ENCODE measurements around the gene CAMSAP2. TPM values are rescaled to one million over a fixed set of nuclear protein-coding genes. Genes with fewer than 3 reads are reported as not detected.

CAMSAP2 gene
- total RNA-seq, 1 experiment from 2014 or later = 25.0 TPM

GRCh38 chr1:200831091-200831490 is 92.4 kb downstream of the CAMSAP2 start:
- CTCF ChIA-PET = interaction anchor here (1.3 kb wide), 1 partner anchor 29 kb away, joined by 3 read pairs; no protein-coding TSS in a partner anchor
- intact Hi-C loops (cut with micrococcal nuclease) = no loop called here

More at GRCh38 chr1:200831091-200831490, 92.4 kb downstream of the CAMSAP2 start:
- Histone ChIP-seq H3K4me2 (ENCODE audit: low read length) (no peak overlapping the region), H3K27ac (ENCODE audit: low read depth, low read length) (no peak overlapping the region), H3K9me3 (ENCODE audit: control insufficient read depth in 1 of 2, insufficient read depth in 1 of 2, low read depth in 1 of 2, low read length in 2 of 2) (no peaks in the 10 kb centered on the region), H3K4me3 (replicated peaks in 1 of 2; ENCODE audit: low read depth in 1 of 2, low read length in 2 of 2) (no peak overlapping the region), H3K4me1 (ENCODE audit: control insufficient read depth in 1 of 2, insufficient read depth in 2 of 2, low read length in 2 of 2) (no peaks in the 10 kb centered on the region), H3K9ac (ENCODE audit: low read length) (no peak overlapping the region), H3K36me3 (ENCODE audit: control insufficient read depth in 1 of 2, insufficient read depth in 2 of 2, low read length in 2 of 2) (peaks cover 0 to under 1% of the 10 kb centered on the region in 2 experiments; a peak in 1 of 4 replicates), H3K79me2 (ENCODE audit: insufficient read depth, low read length) (peaks cover 4% of the 10 kb centered on the region; the same call in 1 of the 2 replicates), H4K20me1 (ENCODE audit: insufficient read depth) (no peaks in the 10 kb centered on the region; the same call in 1 of the 2 replicates), H3K9me2 (ENCODE audit: insufficient read depth) (no peaks in the 10 kb centered on the region), H2AFZ (ENCODE audit: low read depth, low read length, poor library complexity, severe bottlenecking) (no peak overlapping the region), H3K27me3 (ENCODE audit: insufficient read depth, low read length) (no peaks in the 10 kb centered on the region)
- ATAC-seq (no peak), DNase-seq (ENCODE audit: low read depth, low spot score) (no peak)
- no TSS peak for BruUV-seq (replicated peaks)
- TF ChIP-seq SP1 (IDR thresholded peaks at IDR 0.05; ENCODE audit: low read depth) (no peak), RAD21 (IDR thresholded peaks at IDR 0.05; ENCODE audit: low read depth) (no peak), EGR1 (IDR thresholded peaks at IDR 0.05; ENCODE audit: low read depth) (no peak), ATF3 (IDR thresholded peaks at IDR 0.05) (no peak), POLR2A (IDR thresholded peaks at IDR 0.05; ENCODE audit: borderline replicate concordance, extremely low read depth, insufficient read depth, insufficient read length) (no peak), ZNF274 (IDR thresholded peaks at IDR 0.05; ENCODE audit: low read depth, low read length) (no peak), ZFX (IDR thresholded peaks at IDR 0.05) (no peak), EZH2 (IDR thresholded peaks at IDR 0.05) (no peak), EZH2phosphoT487 (IDR thresholded peaks at IDR 0.05; ENCODE audit: borderline replicate concordance) (no peak), TCF7L2 (IDR thresholded peaks at IDR 0.05; ENCODE audit: borderline replicate concordance, extremely low read depth, insufficient read depth, insufficient read length) (no peak), YY1 (IDR thresholded peaks at IDR 0.05; ENCODE audit: extremely low read depth, insufficient replicate concordance, low read depth, low read length) (no peak), FOSL1 (IDR thresholded peaks at IDR 0.05; ENCODE audit: low read depth) (no peak), SIN3A (IDR thresholded peaks at IDR 0.05; ENCODE audit: low read depth) (no peak), CEBPB (IDR thresholded peaks at IDR 0.05; ENCODE audit: low read depth) (no peak), SRF (IDR thresholded peaks at IDR 0.05; ENCODE audit: low read depth) (no peak), POLR2AphosphoS5 (IDR thresholded peaks at IDR 0.05; ENCODE audit: low read depth, low read length) (no peak)
- TF ChIP-seq, protein P1, sequence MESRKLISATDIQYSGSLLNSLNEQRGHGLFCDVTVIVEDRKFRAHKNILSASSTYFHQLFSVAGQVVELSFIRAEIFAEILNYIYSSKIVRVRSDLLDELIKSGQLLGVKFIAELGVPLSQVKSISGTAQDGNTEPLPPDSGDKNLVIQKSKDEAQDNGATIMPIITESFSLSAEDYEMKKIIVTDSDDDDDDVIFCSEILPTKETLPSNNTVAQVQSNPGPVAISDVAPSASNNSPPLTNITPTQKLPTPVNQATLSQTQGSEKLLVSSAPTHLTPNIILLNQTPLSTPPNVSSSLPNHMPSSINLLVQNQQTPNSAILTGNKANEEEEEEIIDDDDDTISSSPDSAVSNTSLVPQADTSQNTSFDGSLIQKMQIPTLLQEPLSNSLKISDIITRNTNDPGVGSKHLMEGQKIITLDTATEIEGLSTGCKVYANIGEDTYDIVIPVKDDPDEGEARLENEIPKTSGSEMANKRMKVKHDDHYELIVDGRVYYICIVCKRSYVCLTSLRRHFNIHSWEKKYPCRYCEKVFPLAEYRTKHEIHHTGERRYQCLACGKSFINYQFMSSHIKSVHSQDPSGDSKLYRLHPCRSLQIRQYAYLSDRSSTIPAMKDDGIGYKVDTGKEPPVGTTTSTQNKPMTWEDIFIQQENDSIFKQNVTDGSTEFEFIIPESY (IDR thresholded peaks at IDR 0.05; ENCODE audit: extremely low read depth, insufficient replicate concordance, low read length) = no peak
- TF ChIP-seq, protein P2, sequence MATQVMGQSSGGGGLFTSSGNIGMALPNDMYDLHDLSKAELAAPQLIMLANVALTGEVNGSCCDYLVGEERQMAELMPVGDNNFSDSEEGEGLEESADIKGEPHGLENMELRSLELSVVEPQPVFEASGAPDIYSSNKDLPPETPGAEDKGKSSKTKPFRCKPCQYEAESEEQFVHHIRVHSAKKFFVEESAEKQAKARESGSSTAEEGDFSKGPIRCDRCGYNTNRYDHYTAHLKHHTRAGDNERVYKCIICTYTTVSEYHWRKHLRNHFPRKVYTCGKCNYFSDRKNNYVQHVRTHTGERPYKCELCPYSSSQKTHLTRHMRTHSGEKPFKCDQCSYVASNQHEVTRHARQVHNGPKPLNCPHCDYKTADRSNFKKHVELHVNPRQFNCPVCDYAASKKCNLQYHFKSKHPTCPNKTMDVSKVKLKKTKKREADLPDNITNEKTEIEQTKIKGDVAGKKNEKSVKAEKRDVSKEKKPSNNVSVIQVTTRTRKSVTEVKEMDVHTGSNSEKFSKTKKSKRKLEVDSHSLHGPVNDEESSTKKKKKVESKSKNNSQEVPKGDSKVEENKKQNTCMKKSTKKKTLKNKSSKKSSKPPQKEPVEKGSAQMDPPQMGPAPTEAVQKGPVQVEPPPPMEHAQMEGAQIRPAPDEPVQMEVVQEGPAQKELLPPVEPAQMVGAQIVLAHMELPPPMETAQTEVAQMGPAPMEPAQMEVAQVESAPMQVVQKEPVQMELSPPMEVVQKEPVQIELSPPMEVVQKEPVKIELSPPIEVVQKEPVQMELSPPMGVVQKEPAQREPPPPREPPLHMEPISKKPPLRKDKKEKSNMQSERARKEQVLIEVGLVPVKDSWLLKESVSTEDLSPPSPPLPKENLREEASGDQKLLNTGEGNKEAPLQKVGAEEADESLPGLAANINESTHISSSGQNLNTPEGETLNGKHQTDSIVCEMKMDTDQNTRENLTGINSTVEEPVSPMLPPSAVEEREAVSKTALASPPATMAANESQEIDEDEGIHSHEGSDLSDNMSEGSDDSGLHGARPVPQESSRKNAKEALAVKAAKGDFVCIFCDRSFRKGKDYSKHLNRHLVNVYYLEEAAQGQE (IDR thresholded peaks at IDR 0.05; ENCODE audit: low read depth) = no peak
- TF ChIP-seq, protein P3, sequence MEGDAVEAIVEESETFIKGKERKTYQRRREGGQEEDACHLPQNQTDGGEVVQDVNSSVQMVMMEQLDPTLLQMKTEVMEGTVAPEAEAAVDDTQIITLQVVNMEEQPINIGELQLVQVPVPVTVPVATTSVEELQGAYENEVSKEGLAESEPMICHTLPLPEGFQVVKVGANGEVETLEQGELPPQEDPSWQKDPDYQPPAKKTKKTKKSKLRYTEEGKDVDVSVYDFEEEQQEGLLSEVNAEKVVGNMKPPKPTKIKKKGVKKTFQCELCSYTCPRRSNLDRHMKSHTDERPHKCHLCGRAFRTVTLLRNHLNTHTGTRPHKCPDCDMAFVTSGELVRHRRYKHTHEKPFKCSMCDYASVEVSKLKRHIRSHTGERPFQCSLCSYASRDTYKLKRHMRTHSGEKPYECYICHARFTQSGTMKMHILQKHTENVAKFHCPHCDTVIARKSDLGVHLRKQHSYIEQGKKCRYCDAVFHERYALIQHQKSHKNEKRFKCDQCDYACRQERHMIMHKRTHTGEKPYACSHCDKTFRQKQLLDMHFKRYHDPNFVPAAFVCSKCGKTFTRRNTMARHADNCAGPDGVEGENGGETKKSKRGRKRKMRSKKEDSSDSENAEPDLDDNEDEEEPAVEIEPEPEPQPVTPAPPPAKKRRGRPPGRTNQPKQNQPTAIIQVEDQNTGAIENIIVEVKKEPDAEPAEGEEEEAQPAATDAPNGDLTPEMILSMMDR (IDR thresholded peaks at IDR 0.05 in 2 of 3, conservative IDR thresholded peaks at IDR 0.05 in 1 of 3; ENCODE audit: borderline replicate concordance in 1 of 3, insufficient read depth in 1 of 3, low read depth in 2 of 3, low read length in 2 of 3) = no peak
- RAD21 ChIA-PET (ENCODE audit: low non-redundant PET in 1 of 2, low total read pairs in 2 of 2, uncharacterized antibody in 2 of 2, unreplicated experiment in 2 of 2) = no interaction called here
- POLR2A ChIA-PET = no interaction called here
